Fibroblast of lung (primary cell): ENCODE measurements around the gene SCYL1. TPM values are rescaled to one million over a fixed set of nuclear protein-coding genes. Genes with fewer than 3 reads are reported as not detected.
"Not testable (repeated sequence)": the region's sequence is repeated elsewhere in the genome, so short reads cannot be mapped to it uniquely, and the experiment has no call there.

Experiments used
- DNase-seq, 2 donors: peaks; one replicate each; pipeline versions ENCODE4 v3.0.0 to v3.0.0-alpha.2; 2010; ENCODE audit warnings: low read depth in 2 of 2
- H2AFZ ChIP-seq: 2 replicates; pipeline ENCODE4 v1.5.1; 2012; ENCODE audit warnings: low read length, control low read depth, inconsistent platforms
- H3K27ac ChIP-seq: 2 replicates; pipeline ENCODE4 v1.5.1; 2011; ENCODE audit warnings: low read length, control low read depth; ENCODE audit not compliant: insufficient read depth
- H3K27me3 ChIP-seq: 2 replicates; pipeline ENCODE4 v1.5.1; 2011; ENCODE audit warnings: mild to moderate bottlenecking, low read length; ENCODE audit not compliant: control insufficient read depth, insufficient read depth
- H3K36me3 ChIP-seq: 2 replicates; pipeline ENCODE4 v1.5.1; 2011; ENCODE audit warnings: low read length; ENCODE audit not compliant: control insufficient read depth, insufficient read depth
- H3K4me1 ChIP-seq: 2 replicates; pipeline ENCODE4 v1.5.1; 2011; ENCODE audit warnings: low read length; ENCODE audit not compliant: control insufficient read depth, insufficient read depth; ENCODE audit errors: extremely low read depth
- H3K4me2 ChIP-seq: 2 replicates; pipeline ENCODE4 v1.5.1; 2011; ENCODE audit warnings: low read length, control low read depth; ENCODE audit not compliant: insufficient read depth; ENCODE audit errors: extremely low read depth
- H3K4me3 ChIP-seq, 4 experiments: fragments of 200-600 bp in 1 of 4; sonication (generic) in 1 of 4; replicated peaks in 1 of 4; 2 replicates each; pipeline ENCODE4 v1.5.1; 2011 to 2016; ENCODE audit warnings: low read length in 4 of 4, low read depth in 3 of 4, mild to moderate bottlenecking in 3 of 4, control low read depth in 2 of 4, inconsistent platforms in 1 of 4, mixed read lengths in 1 of 4; ENCODE audit not compliant: insufficient read depth in 1 of 4; ENCODE audit errors: control extremely low read depth in 1 of 4
- H3K79me2 ChIP-seq: 2 replicates; pipeline ENCODE4 v1.5.1; 2012; ENCODE audit warnings: mild to moderate bottlenecking, low read length, inconsistent platforms; ENCODE audit not compliant: control insufficient read depth, insufficient read depth
- H3K9ac ChIP-seq: 2 replicates; pipeline ENCODE4 v1.5.1; 2011; ENCODE audit warnings: mild to moderate bottlenecking, low read length, control low read depth; ENCODE audit not compliant: insufficient read depth
- H3K9me3 ChIP-seq: 2 replicates; pipeline ENCODE4 v1.5.1; 2012; ENCODE audit warnings: low read depth, low read length; ENCODE audit not compliant: control insufficient read depth, insufficient read depth
- H4K20me1 ChIP-seq: 2 replicates; pipeline ENCODE4 v1.5.1; 2011; ENCODE audit warnings: low read length; ENCODE audit not compliant: control insufficient read depth, insufficient read depth; ENCODE audit errors: extremely low read depth
- CTCF ChIP-seq, 2 donors: IDR thresholded peaks in 1 of 2; conservative IDR thresholded peaks in 1 of 2; 1 replicate in 1 of 2; 2 replicates in 1 of 2; pipeline ENCODE4 v1.5.1; 2011 to 2012; ENCODE audit warnings: low read length in 2 of 2, control low read depth in 1 of 2, inconsistent platforms in 1 of 2, low read depth in 1 of 2, mild to moderate bottlenecking in 1 of 2
- EZH2 ChIP-seq: IDR thresholded peaks from 2 replicates; pipeline ENCODE4 v1.5.1; 2012; ENCODE audit warnings: low read length, control low read depth, mild to moderate bottlenecking; ENCODE audit errors: missing control alignments
- polyA plus RNA-seq, 2 donors: library from polyadenylated mRNA; depleted of rRNA in 1 of 2; stranded (reverse) in 1 of 2; unstranded in 1 of 2; fragments of >200 nt; gene quantifications; 2 replicates each; pipeline ENCODE4 v1.2.1, GENCODE V29; 2011 to 2012; ENCODE audit warnings: missing spikeins in 1 of 2
- total RNA-seq: library from RNA; depleted of rRNA; stranded (reverse); fragments of >200 nt; gene quantifications from 2 replicates; pipeline ENCODE4 v1.2.1, GENCODE V29; 2014

SCYL1 gene
- total and polyA plus RNA-seq, 2 donors (not counting 1 experiment from before 2014, with no cell fraction given) = 58.2 to 84.6 TPM

- Histone ChIP-seq H3K4me3 (no peak overlapping the region), H3K79me2 (peaks cover 2% of the 10 kb centered on the region), H3K4me2 (no peak overlapping the region), H3K4me1 (peaks cover 27% of the 10 kb centered on the region), H4K20me1 (no peaks in the 10 kb centered on the region), H2AFZ (no peak overlapping the region), H3K9ac (no peak overlapping the region), H3K27ac (no peak overlapping the region), H3K27me3 (no peaks in the 10 kb centered on the region), H3K9me3 (no peaks in the 10 kb centered on the region), H3K36me3 (no peaks in the 10 kb centered on the region)
- no peak for DNase-seq
- TF ChIP-seq EZH2 (no peak), CTCF (conservative IDR thresholded peaks at IDR 0.05 in 1 of 2, IDR thresholded peaks at IDR 0.05 in 1 of 2; ENCODE audit: low read depth in 1 of 2, low read length in 2 of 2) (no peak)
These were observed 37.9 kb downstream of the SCYL1 start for GRCh38 chr11:65562788-65563187.

DNA sequence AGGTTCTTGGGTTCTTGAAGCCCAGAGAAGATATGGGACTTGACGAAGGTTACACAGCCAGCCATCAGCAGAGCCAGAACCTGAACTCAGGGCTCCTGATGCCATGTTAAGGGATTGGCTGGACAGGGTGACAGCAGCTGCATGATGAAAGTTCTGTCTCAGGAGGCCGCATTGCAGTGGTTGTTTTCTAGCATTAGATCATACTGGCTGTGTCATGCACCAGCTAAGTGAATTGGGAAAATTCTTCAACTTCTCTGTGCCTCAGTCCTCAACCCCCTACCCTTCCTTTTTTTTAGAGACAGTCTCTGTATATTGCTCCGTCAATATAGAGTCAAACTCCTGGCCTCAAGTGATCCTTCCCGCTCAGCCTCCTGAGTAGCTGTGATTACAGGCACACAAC, 38.7 kb downstream of the SCYL1 start:
- peaks cover 6% of the 10 kb centered on the region for H3K79me2 ChIP-seq
- H4K20me1 ChIP-seq = no peaks in the 10 kb centered on the region
- no peak for DNase-seq
- H3K27ac ChIP-seq = no peak overlapping the region
- no peaks in the 10 kb centered on the region for H3K27me3 ChIP-seq
- peaks cover 25% of the 10 kb centered on the region for H3K4me1 ChIP-seq
- H3K4me3 ChIP-seq = no peak overlapping the region
- no peak overlapping the region for H3K9ac ChIP-seq
- H3K9me3 ChIP-seq = no peaks in the 10 kb centered on the region
- TF ChIP-seq CTCF (conservative IDR thresholded peaks at IDR 0.05 in 1 of 2, IDR thresholded peaks at IDR 0.05 in 1 of 2; ENCODE audit: low read depth in 1 of 2, low read length in 2 of 2) = no peak
- no peak for TF ChIP-seq EZH2
- H3K4me2 ChIP-seq = no peak overlapping the region
- no peaks in the 10 kb centered on the region for H3K36me3 ChIP-seq
- no peak overlapping the region for H2AFZ ChIP-seq

GRCh38 chr11:65564879-65565559, 40.1 kb downstream of the SCYL1 start:
- not testable (repeated sequence) for H2AFZ ChIP-seq, H3K4me3 ChIP-seq, H3K27ac ChIP-seq, H3K9ac ChIP-seq, H3K9me3 ChIP-seq, H3K36me3 ChIP-seq, H3K4me2 ChIP-seq, H4K20me1 ChIP-seq, DNase-seq, H3K27me3 ChIP-seq
- H3K79me2 ChIP-seq = peaks cover 12% of the 10 kb centered on the region
- H3K4me1 ChIP-seq = peaks cover 19% of the 10 kb centered on the region
